ENCODE results near the gene SNX1.

DNA sequence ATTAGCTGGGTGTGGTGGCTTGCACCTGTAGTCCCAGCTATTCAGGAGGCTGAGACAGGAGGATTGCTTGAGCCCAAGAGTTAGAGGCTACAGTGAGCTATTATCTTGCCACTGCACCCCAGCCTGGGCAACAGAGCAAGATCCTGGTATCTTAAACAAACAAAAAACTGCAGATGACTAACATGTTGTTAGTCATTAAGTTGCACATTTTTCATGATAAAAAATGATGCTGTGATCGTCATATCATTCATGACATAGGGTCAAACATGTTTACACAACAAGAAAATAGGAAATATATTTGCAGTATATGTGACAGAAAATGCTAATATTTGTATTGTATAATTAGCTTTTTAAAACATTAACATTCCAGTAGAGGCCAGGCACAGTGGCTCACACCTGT, 29.3 kb upstream of the SNX1 start:
- no peak for TF ChIP-seq CTCF (IDR thresholded peaks at IDR 0.05)
- no peak for TF ChIP-seq POLR2A (IDR thresholded peaks at IDR 0.05)
